AG10803 (cell line): ENCODE results near the gene TEX9.

Experiments used
- DNase-seq: peaks from one replicate; pipeline ENCODE4 v3.0.0; 2010; ENCODE audit warnings: low read depth
- H3K4me3 ChIP-seq: 2 replicates; pipeline ENCODE4 v1.5.1; 2011; ENCODE audit warnings: mild to moderate bottlenecking, low read length, control low read depth
- TF ChIP-seq, protein P1 (sequence below): conservative IDR thresholded peaks from 2 replicates; pipeline ENCODE4 v1.5.1; 2011; ENCODE audit warnings: mild to moderate bottlenecking, low read length, control low read depth, inconsistent platforms

Gene TEX9

GRCh38 chr15:56442354-56442753 is 77.1 kb downstream of the TEX9 start:
- TF ChIP-seq, protein P1, sequence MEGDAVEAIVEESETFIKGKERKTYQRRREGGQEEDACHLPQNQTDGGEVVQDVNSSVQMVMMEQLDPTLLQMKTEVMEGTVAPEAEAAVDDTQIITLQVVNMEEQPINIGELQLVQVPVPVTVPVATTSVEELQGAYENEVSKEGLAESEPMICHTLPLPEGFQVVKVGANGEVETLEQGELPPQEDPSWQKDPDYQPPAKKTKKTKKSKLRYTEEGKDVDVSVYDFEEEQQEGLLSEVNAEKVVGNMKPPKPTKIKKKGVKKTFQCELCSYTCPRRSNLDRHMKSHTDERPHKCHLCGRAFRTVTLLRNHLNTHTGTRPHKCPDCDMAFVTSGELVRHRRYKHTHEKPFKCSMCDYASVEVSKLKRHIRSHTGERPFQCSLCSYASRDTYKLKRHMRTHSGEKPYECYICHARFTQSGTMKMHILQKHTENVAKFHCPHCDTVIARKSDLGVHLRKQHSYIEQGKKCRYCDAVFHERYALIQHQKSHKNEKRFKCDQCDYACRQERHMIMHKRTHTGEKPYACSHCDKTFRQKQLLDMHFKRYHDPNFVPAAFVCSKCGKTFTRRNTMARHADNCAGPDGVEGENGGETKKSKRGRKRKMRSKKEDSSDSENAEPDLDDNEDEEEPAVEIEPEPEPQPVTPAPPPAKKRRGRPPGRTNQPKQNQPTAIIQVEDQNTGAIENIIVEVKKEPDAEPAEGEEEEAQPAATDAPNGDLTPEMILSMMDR: no peak
- H3K4me3 ChIP-seq: no peak overlapping the region
- DNase-seq: no peak

DNA sequence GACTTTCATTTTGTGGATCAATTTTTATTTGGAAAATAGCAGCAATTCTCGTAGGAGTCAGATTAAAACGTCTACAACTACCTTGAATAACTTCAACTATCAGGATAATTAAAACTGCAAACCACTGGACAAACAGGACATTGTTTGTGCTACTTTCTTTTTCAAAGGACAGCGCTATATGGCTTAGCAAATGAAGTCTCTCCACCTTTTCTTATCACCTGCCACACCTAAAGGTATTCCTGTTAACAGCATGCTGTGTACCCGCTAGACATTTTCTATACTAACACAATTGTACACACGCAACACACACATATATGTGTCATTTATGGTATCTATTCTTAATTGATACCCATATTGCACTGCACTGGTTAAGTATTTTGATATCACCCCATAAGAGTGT is 80.5 kb downstream of the TEX9 start:
- no peak overlapping the region for H3K4me3 ChIP-seq
- TF ChIP-seq, protein P1: no peak
- DNase-seq: no peak

DNA sequence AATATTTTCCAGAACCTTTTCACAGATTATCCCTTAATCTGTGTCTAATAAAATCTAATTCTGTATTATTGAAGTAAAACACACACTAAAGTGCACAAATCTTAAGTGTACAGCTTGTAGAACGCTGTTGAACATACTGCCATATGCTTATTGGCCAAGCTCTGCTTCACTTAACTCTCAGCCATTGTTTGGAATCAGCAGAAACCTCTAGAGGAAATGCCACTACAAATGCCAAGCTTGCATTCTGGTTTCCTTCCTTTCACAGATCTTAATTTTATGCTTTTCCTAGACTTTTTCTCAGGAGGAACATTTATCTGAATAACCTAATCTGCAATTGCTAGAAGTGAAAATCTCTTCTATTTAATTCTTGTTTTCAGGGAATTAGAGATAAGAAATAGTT is 89.6 kb downstream of the TEX9 start:
- TF ChIP-seq, protein P1: no peak
- H3K4me3 ChIP-seq: no peak overlapping the region
- DNase-seq: no peak

DNA sequence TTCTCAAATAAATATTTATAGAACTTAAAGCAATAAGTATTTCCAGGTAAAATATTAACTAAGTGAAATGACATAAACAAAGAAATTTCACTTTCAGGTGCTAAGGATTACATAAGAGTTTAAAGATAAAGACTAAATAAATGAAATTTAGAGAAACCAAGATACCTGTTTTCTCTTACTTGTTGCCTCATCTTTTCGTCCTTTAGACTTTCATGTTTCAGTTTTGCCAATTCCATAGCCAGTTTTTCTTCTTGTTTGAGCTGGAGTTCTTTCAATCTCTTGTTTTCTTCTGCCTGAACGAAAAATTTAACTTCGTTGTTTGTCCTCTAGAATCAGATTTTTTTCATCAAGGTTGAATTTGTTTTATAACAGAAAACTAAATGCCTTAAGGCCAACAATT is 91.0 kb downstream of the TEX9 start:
- no peak overlapping the region for H3K4me3 ChIP-seq
- DNase-seq: no peak
- TF ChIP-seq, protein P1: no peak

- no peak overlapping the region for H3K4me3 ChIP-seq
- DNase-seq: no peak
- TF ChIP-seq, protein P1: no peak
These were observed 93.9 kb downstream of the TEX9 start for GRCh38 chr15:56459096-56459495.

GRCh38 chr15:56460071-56460470 is 94.8 kb downstream of the TEX9 start:
- DNase-seq: peak; percentile 10
- no peak overlapping the region for H3K4me3 ChIP-seq
- TF ChIP-seq, protein P1: no peak

DNA sequence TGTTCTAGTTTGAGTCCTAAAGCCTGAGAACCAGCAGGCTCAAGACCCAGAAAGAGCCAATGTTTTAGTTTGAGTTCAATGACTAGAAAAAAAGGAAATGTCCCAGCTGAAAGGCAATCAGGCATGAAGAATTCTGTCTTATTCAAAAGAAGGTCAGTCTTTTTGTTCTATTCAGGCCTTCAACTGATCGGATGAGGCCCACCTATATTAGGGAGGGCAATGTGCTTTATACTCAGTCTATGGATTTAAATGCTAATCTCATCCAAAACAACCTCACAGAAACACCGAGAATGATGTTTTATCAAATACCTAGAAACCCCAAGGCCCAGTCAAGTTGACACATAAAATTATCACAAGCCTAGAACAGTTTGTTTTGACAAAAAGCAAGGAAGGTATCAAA is 95.7 kb downstream of the TEX9 start:
- no peak for DNase-seq
- TF ChIP-seq, protein P1: no peak
- H3K4me3 ChIP-seq: no peak overlapping the region
